ENCODE measurements around the gene GIT1.

GIT1 gene

GRCh38 chr17:29615492-29616299, 26.2 kb upstream of the GIT1 start:
- DNase-seq (ENCODE audit: low spot score): peak; percentile 92

- DNase-seq (ENCODE audit: low spot score): peak; percentile 61
Measured at GRCh38 chr17:29615048-29615385, 25.6 kb upstream of the GIT1 start.

- peak; percentile 37 for DNase-seq (ENCODE audit: low spot score)
Measured at GRCh38 chr17:29614349-29615047, 25.1 kb upstream of the GIT1 start.

- DNase-seq (ENCODE audit: low spot score): no peak
Measured at GRCh38 chr17:29613856-29614255, 24.4 kb upstream of the GIT1 start.

- peak; percentile 91 for DNase-seq (ENCODE audit: low spot score)
Measured at GRCh38 chr17:29613352-29613837, 23.9 kb upstream of the GIT1 start.

GRCh38 chr17:29612404-29613280, 23.2 kb upstream of the GIT1 start:
- no peak for DNase-seq (ENCODE audit: low spot score)

- no peak for DNase-seq (ENCODE audit: low spot score)
Measured at GRCh38 chr17:29612094-29612403, 22.6 kb upstream of the GIT1 start.

GRCh38 chr17:29611351-29612093, 22.1 kb upstream of the GIT1 start:
- DNase-seq (ENCODE audit: low spot score): no peak

GRCh38 chr17:29610395-29610794, 20.9 kb upstream of the GIT1 start:
- no peak for DNase-seq (ENCODE audit: low spot score)

- no peak for DNase-seq (ENCODE audit: low spot score)
Measured at GRCh38 chr17:29608986-29609385, 19.5 kb upstream of the GIT1 start.

- DNase-seq (ENCODE audit: low spot score): no peak
Measured at GRCh38 chr17:29607557-29608195, 18.2 kb upstream of the GIT1 start.

GRCh38 chr17:29603109-29603674, 13.7 kb upstream of the GIT1 start:
- DNase-seq (ENCODE audit: low spot score): no peak

GRCh38 chr17:29597361-29598172, 8.1 kb upstream of the GIT1 start:
- no peak for DNase-seq (ENCODE audit: low spot score)

GRCh38 chr17:29596811-29597210, 7.4 kb upstream of the GIT1 start:
- DNase-seq (ENCODE audit: low spot score): no peak

GRCh38 chr17:29595943-29596774, 6.7 kb upstream of the GIT1 start:
- no peak for DNase-seq (ENCODE audit: low spot score)

GRCh38 chr17:29595107-29595942, 5.9 kb upstream of the GIT1 start:
- DNase-seq (ENCODE audit: low spot score): no peak

- no peak for DNase-seq (ENCODE audit: low spot score)
Measured at GRCh38 chr17:29594519-29595090, 5.2 kb upstream of the GIT1 start.
